Measurements from ENCODE around the gene TBC1D23.
"Not testable (repeated sequence)": the region's sequence is repeated elsewhere in the genome, so short reads cannot be mapped to it uniquely, and the experiment has no call there.

Gene TBC1D23

DNA sequence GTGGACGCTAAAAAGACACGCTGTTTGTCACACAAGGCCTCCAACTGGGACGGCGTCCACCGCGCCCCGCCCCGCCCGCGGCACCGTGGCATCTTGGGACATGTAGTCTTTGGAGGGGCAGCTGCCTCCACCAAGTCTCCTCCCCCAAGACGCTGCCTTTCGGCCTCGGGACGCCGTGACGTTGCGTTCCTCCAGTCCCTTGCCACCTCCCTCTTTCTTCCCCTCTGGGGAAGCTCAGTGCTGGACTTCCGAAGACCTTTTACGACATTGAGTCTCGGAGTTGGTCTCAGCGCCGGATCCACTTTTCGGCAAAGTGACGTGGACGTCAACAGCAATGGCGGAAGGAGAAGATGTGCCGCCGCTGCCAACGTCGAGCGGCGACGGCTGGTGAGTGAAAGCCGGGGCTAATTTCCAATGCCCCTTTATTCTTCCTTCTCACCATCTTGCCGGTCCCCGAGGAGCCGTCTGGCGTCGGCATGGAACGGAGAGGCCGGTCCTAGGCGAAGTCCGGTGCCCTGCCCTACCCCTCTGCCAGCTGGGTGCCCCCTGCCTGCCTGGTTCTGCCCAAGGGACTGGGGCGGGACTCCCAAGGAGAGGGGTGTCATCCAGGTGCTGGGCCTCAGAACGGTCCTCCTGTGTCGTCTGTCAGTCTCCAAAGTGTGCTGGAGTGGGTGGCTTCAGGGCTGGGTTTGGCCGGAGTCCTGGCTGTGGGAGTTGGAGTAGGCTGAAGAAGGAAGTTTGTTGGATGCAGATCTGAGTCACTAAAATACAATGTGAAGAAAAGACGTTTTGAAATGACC, at the start of gene TBC1D23:
Gene TBC1D23 (plus strand): TSS at position 308 of the 800 bp plus-strand sequence. CDS start 27 bp downstream, at position 335.
- peak; percentile 99 for DNase-seq

DNA sequence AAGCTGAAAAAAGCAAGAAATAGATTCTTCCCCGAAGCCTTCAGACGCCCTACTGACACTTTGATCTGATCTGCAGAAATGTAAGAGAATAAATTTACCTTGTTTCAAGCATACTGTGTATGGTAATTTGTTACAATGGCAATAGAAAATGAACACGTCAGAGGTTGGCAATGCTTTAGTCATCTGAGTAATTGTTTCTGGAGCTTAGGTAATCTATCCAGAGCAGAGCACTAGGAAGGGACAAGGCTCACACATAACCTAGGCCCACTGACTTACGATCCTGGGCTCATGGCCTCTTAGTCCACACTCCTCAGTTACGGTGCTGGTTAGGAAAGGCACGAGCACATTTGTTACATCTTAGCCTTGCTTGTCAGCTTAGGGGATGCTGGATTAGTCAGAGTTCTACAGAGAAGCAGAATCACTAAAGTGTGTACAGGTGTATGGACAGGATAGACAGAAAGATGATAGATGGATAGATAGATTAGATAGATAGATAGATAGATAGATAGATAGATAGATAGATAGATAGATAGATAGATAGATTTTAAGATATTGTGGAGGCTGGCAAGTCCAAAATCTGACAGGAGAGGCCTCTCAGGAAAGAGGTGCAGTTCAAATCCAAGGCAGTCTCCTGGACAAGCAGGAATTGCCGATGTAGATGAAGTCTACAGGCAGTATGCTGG, 46.8 kb upstream of the TBC1D23 start:
- DNase-seq: no peak

DNA sequence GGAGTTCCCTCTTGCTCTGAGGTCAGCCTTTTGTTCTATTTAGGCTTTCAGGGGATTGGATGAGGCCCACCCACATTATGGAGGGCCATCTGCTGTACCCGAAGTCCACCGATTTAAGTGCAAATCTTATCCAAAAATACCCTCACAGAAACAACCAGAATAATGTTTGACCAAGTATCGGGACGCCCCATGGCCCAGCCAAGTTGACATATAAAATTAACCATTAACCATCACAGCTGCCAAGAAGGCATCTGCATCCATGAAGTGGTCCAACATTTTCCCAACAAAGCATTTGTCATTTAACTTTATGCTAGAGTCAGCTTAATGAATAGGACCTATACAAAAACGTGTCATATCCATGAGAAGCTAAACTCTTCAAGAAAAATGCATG, 46.2 kb upstream of the TBC1D23 start:
- no peak for DNase-seq

DNA sequence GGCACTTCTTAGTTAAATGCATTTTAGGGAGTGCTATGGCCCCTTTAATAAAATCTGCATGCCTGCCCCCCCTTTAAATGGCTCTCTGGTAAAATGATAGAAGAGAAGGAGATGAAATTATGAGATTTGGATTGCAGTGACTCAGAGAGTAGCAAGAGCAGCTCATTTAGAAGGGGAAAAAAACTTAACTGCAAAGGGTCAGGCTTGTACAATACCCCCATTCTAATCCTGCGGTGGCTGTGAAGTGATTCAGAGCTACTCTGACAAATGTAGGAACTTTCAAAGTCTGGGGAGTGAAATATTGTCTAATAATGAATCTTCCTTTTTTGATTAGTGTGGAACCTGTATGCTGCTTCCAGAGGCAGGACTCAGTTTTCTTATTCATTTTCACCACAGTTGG, 44.1 kb upstream of the TBC1D23 start:
- DNase-seq: no peak

DNA sequence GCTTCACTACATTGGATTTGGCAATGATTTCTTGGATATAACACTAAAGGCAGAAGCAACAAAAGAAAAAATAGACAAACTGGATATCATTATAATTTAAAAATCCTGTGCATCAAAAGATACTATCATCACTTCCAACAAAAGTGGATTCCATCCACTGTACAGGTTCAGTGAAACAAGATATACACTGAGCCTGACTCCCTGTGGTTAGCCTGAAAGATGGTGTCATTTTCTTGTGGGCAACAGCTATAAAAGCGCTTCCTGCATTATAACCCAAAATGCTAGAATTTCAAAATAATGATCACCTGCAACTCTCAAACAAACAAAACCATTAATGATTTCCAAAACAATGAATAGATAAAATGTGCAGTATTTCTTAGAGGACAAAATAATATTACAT, 39.6 kb upstream of the TBC1D23 start:
- DNase-seq: no peak

DNA sequence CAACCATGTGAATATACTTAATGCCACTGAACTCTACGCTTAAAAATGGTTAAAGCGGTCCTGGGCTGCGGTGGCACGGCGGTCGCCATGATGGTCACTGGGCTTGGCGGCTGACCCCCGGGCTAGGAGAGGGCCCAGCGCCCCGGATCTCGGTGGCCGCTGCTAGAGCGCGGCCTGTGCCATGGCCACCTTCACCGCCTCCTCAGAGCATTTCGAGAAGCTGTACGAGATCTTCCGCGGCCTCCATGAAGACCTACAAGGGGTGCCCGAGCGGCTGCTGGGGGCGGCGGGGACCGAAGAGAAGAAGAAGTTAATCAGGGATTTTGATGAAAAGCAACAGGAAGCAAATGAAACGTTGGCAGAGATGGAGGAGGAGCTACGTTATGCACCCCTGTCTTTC, 35.6 kb upstream of the TBC1D23 start:
- no peak for DNase-seq

DNA sequence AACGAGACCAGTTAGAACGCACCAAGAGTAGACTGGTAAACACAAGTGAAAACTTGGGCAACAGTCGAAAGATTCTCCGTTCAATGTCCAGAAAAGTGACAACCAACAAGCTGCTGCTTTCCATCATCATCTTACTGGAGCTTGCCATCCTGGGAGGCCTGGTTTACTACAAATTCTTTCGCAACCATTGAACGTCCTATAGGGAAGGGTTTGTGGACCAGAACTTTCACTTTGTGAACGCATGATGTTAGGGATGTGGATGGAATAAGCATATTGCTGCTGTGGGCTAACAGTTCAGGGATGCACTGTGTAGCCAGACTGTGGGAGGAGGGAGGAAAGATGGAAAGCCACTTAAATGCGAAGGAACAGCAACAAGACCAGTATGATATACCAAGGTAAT, 34.9 kb upstream of the TBC1D23 start:
- DNase-seq: no peak

DNA sequence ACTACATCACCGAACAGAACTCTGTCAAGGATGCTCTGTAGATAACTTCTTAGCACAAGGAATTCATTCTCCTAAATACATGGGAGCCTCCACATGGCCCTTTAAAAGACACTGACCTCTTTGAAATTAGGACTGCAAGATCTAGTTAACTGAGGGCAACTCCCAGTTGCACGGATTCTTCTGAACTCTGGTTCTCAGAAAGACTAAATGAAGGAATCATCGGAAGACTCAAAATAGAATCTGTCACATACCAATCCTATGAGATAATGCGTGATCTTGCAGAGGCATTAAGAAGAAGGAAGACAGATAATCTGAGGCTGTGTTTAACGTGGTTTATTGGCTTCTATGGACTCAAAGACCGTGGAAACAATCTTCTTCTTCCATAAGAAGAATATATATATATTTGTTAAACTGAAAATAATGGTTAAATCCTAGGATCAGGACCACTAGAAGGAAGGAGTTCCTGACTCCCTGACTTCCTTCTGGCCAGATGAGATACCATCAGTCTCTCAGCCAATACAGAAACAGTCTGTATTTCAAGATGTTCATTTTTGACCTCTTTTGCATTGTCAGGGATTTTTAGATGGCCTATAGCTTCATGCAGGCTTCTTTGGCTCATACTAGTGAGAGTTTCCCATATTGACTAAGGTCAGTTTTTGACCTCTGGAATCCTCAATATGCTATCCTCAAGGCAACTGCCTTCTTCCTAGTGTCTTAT, 33.9 kb upstream of the TBC1D23 start:
- no peak for DNase-seq

DNA sequence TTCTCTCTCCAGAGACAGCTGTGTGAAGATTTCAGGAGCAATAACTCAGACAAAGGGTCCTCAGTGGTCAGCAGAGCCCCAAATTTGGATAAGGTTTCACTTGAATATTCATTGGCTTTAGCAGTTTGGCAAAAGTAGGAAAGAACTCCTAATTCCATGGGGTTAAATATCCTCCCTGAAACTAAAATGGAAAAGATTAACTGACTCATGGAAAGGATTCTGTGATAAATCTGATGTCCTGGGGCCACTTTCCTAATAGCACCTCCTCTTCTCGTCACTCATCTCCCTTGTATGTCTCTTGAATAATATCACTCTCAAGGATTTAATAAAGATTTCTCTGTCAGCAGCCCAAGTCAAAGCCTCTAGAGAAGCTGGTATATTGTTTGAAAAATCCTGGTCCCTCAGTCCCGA, 33.3 kb upstream of the TBC1D23 start:
- DNase-seq: no peak

DNA sequence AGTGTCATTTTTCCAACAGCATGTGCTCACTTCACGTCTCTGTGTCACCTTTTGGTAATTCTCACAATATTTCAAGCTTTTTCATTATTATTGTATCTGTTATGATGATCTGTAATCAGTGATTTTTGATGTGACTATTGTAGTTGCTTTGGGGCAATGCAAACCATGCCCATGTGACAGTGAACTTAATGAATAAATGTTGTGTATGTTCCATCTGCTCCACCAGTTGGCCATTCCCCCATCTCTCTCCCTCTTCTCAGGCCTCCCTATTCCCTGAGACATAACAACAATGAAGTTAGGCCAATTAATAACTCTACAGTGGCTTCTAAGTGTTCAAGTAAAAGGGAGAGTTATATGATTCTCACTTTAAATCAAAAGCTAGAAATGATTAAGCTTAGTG, 32.5 kb upstream of the TBC1D23 start:
- no peak for DNase-seq

DNA sequence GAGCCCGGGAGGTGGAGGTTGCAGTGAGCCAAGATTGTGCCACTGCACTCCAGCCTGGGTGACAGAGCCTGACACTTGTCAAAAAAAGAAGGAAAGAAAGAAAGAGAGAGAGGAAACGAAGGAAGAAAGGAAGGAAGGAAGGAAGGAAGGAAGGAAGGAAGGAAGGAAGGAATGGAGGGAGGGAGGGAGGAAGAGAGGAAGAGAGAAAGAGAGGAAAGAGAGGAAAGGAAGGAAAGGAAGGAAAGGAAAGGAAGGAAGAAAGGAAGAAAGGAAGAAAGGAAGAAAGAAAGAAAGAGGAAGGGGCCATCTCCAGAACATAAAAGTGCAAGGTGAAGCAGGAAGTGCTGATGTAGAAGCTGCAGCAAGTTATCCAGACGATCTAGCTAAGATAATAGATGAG, 31.6 kb upstream of the TBC1D23 start:
- not testable (repeated sequence) for DNase-seq

DNA sequence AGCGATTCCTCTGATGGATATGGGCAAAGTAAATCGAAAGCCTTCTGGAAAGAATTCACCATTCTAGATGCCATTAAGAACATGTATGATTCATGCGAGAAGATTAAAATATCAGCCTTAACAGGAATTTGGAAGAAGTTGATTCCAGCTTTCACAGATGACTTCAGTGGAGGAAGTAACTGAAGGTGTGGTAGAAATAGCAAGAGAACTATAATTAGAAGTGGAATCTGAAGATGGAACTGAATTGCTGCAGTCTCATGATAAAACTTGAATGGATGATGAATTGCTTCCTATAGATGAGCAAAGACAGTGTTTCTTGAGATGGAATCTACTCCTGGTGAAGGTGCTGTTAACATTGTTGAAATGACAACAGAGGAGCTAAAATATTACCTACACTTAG, 30.1 kb upstream of the TBC1D23 start:
- no peak for DNase-seq

DNA sequence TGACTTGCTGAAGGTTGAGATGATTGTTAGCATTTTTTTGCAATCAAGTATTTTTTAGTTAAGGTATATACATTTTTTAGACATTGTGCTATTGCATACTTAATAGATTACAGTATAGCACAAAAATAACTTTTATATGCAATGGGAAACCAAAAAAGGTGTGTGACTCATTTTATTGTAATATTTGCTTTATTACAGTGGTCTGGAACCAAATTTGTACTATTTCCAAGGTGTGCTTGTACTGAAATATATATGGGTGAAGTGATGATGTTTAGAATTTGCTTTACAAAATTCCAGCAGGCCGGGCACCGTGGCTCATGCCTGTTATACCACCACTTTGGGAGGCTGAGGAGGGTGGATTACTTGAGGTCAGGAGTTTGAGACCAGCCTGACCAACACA, 29.1 kb upstream of the TBC1D23 start:
- no peak for DNase-seq

DNA sequence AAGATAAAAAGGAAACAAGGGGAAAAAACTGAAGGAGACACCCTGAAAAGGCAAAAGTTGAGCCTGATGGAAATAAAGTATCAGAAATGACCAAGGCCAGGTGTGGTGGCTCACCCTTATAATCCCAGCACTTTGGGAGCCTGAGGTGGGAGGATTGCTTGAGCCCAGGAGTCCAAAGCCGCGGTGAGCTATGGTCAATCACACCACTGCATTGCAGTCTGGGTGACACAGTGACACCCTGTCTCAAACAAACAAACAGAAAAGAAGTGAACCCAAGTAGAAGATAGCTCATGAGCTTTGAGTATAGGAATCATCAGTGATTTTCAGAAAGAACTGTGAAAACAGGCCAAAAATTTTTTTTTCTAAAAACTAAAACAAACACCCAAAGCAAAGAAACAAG, 26.4 kb upstream of the TBC1D23 start:
- DNase-seq: no peak

DNA sequence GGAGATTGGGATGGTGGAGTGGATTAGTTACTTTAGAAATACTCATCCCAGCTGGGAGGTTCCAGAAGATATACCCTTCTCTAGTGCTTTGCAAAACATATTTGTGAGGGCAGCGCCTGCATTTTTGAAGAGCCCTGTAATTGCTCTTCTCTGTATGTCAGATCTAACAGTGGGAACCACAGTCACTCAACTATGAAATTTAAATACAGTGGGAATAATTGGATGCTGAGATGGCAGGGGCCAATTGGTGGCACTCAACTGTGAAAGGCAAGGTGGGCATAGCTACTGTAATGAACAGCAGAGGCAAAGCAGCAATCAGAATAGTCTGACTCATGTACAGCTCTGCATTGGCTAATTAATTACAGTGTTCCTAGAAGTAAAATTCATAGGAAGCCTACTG, 22.2 kb upstream of the TBC1D23 start:
- no peak for DNase-seq

DNA sequence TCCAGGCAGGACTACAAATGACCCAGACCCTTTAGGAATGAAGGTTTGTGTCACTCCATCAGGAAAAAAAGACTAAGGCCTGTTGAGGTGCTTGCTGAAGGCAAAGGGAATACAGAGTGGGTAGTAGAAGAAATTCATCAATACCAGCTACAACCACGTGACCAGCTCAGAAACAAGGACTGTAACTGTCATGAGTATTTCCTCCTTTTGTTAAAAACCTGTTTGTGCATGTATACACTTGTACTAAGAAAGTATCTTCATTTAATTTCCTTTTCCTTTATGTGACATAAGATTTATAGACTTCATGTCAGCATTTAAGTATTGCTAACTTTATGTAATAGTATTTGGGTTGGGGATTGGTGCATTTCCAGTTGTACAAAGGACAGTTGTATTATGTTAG, 18.3 kb upstream of the TBC1D23 start:
- not testable (repeated sequence) for DNase-seq

DNA sequence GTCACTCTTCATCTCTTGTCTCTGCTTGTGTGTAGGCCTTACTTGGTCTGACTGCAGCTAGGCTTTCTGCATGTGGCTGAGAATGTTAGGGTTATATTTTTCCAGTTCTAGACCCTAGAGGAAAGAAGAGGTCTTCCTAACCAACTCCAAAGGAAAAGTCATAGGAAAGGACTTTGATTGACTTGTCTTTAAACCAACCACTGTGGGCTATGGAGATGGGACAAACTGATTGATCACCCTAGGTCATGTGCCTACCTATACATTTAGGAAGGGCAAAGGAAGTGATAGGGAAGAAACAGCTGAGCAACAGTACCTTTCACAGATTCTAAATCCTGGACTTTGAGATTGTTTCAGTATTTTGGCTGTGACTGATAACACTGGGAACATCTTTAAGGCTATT, 16.5 kb upstream of the TBC1D23 start:
- DNase-seq: no peak

DNA sequence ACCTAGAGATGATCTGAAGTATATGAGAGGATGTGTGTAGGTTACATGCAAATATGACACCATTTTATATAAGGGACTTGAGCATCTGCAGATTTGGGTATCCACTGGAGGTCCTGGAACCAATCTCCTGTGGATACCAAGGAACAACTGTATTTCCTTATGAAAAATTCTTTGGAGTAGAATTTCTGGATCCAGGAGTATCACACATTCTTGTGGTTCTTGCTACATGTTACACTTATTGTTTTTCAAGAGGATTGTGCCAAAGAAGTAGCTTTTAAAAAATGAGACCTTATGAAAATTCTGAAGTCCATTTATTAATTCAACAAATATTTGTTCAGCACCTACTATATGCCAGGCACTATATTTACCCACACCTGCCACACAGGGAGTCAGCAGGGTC, 15.7 kb upstream of the TBC1D23 start:
- DNase-seq: no peak

DNA sequence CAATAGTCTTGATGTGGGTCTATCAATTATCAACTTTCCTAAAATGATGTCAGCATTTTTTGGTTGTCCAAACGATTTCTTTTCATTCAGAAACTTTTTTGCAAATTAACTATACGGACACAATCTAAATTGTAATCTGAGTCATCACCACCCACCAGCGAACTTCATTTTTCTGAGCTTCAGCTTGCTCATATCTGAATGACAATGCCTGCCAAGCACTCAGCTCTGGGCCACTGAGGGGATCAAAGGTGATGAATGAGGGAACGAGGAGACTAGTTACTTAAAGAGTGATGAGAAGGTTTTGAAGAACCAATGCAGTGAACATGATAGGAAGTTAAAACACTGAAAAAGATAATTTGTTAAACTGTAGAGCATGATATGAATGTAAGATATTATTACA, 14.9 kb upstream of the TBC1D23 start:
- no peak for DNase-seq

DNA sequence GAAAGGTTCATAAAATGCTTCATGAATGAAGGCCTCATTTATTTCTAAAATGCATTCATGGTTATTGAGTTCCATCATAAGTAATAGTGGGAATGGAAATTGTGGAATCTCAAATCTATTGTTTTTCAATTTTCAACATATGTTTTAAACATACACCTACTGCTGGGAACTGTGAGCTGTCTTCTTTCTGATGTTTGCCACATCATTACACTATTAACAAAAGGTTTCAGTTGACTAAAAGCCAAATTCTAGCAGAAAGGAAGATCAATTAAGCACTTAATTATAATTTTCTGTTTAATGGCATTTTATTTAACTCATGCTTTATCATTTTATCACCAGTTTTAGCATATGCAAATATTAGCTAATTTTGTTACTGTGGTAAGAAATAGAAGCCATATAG, 13.8 kb upstream of the TBC1D23 start:
- no peak for DNase-seq

DNA sequence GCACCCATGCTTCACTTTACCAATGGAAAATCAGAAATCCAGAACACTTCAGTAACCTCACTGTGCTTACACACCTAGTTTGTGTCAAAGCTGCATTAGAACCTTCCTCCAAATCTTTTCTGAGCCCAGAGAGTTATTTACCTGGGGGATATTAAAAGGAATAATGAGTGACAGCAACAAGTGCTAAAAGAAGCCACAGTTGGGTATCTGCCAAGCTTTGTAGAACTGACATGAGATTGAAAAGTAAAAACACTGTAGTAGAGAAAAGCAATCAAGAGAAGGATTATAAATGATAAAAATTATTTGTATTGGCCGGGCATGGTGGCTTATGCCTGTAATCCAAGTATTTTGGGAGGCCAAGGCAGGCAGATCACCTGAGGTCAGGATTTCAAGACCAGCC, 8.8 kb upstream of the TBC1D23 start:
- DNase-seq: no peak

DNA sequence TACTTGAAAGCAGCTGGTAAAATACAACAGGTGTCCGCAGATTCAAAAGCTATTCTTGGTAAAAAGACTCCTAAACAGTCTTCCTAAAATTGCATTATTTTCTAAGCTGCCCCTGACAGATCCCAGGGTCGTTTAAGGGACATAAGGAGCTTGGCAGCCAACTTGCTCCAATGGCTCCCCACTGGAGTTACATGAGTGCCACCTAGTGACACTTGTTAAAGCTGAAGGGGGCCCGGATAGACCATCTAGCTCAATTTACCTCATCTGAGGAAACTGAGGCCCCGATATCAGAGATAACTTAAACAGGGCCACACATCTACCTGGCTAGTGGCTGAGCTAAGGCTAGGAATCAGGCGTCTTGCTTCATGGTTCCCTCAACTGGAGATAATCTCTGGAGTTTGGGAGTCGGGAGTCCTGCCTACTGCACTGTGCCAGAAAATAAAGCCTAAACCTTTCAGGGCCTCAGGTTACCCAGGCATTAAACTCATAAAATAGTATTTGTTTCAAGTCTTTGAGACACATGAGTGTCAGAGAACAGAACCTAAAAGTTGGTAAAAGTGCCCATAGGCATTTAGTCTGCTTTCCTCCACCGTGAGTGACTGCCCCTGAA, 6.5 kb upstream of the TBC1D23 start:
- DNase-seq: peak; percentile 21 to 43

DNA sequence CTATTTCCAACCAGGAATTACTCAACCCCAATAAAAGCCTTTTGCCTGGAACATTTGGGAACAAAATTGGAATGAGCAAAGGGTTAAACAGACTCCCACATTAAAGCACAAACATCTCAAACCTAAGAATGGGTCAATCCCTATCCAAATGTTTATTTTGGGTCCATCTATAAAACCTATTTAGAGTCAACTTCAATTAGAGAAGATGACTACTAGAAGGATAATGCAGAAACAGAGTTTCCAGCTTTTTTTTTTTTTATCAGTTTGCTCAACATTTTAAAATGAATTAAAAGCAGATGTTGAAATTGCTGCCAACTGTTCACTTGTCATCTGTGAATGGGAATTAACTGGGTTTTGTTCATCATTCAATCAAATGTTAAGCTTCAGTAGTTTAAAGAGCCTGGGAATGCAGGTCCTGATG, 4.1 kb upstream of the TBC1D23 start:
- no peak for DNase-seq

DNA sequence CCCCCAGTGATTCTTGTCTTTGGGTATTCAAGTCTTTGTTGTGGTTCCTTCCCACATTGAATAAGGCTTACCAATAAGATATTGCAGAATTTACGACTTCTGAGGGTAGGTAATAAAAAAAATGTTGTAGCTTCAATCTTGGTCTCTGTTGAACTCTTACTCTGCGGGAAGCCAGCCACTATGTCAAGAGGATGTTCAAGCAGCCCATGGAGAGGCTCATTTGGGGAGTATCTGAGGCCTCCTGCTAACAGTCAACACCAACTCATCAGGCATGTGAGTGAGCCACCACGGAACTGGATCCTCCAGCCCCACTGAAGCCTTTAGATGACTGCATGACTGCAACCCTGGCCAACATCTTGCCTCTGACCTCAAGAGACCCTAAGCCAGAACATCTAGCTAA, 3.2 kb upstream of the TBC1D23 start:
- DNase-seq: no peak
